ENCODE data around the gene PMVK.

Gene PMVK

DNA sequence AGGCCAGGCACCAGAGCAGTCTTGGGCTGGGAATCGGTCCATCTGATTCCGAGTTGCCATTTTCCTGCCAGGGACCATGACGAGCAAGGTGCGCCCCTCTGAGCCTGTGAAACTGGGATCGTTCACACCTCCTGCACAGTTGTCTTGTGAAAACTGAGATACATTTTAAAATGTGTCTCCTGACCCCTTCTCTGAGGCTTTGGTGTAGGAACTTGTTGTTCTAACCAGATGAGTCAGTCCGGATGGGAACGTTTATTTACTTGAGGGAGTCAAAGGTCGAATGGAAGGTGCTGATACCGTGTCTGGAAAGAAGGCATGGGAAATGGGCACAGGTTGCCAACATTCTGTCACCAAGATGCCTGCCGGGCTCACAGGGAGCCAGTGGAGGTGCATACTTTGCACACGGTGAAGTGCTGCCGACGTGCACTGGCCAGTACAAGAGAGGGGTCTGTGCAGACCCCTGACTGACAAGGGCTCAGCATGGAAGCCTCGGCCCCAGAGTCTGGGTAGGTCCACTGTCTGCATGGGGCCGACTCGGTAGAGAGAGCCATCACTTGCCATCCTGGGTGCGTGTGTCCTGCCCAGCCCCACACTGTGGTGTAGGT lies 59.0 kb downstream of the PMVK start:
- no peak for DNase-seq

GRCh38 chr1:154876842-154877369 lies 59.6 kb downstream of the PMVK start:
- no peak for DNase-seq

Data from inflammatory macrophage treated with lipopolysaccharide for 1 hour (primary cell).